Stimulated activated CD8-positive, alpha-beta memory T cell treated with anti-CD3 and anti-CD28 coated beads, Interleukin-7, amount 100 ng/mL, for 24 hours (primary cell): ENCODE results near the gene BBS1.
A peak's percentile ranks its signal among the peaks of the same experiment; 100 is the strongest.
"Not testable (repeated sequence)": the region's sequence is repeated elsewhere in the genome, so short reads cannot be mapped to it uniquely, and the experiment has no call there.

Experiments
- DNase-seq: peaks from one replicate; pipeline ENCODE4 v3.0.0-alpha.2; 2020; ENCODE audit warnings: low read depth

Gene BBS1

GRCh38 chr11:66510271-66510989 is at the start of gene BBS1:
Gene BBS1 (plus strand): TSS chr11:66510635. CDS start chr11:66510660, 25 bp downstream.
- DNase-seq: peak; percentile 71

GRCh38 chr11:66462010-66462409 is 48.4 kb upstream of the BBS1 start:
- DNase-seq: no peak

DNA sequence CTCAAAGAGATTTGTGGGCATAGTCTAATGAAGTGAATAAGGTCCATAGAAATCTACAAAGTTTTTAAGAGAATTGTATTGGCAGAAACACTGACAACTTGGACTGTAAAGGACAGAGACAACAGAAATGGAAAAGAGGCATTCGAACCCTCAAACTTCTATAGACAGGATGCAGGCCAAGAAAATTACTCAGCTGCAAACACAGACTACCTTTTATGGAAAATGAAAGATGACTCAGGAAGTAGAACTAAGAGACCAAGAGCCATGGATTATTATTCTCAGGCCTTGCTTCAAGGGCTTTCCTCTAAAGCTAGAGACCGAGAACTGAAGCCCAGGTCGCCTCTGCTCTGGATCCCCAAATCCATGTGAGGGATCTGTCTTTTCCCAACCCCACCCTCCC is 47.5 kb upstream of the BBS1 start:
- no peak for DNase-seq

GRCh38 chr11:66464116-66464515 is 46.3 kb upstream of the BBS1 start:
- not testable (repeated sequence) for DNase-seq

DNA sequence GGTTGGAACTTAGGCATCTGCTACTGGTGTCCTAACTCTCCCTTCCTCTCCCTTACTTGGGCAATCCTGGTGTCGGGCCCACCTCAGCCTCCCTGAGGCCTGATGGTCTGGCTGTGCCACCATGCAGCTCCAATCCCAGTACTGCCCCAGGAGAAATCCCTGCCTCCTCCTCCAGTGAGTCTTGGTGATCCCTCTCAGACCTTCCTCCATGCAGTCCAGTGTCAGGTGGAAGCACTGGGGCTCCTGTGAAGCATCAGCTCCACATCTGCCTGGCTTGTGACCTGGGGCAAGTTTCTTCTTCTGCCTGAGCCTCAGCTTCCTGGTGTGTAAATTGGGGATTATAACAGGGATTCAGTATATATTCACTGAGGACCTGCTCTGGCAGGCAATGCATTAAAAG is 45.5 kb upstream of the BBS1 start:
- no peak for DNase-seq

- no peak for DNase-seq
Observed at GRCh38 chr11:66465373-66466224, 44.8 kb upstream of the BBS1 start.

- DNase-seq: peak; percentile 91
Observed at GRCh38 chr11:66466225-66467033, 44.0 kb upstream of the BBS1 start, which contains the start of gene PELI3. Gene PELI3 (plus strand): TSS chr11:66466905. CDS start chr11:66468129, 1,224 bp downstream.

DNA sequence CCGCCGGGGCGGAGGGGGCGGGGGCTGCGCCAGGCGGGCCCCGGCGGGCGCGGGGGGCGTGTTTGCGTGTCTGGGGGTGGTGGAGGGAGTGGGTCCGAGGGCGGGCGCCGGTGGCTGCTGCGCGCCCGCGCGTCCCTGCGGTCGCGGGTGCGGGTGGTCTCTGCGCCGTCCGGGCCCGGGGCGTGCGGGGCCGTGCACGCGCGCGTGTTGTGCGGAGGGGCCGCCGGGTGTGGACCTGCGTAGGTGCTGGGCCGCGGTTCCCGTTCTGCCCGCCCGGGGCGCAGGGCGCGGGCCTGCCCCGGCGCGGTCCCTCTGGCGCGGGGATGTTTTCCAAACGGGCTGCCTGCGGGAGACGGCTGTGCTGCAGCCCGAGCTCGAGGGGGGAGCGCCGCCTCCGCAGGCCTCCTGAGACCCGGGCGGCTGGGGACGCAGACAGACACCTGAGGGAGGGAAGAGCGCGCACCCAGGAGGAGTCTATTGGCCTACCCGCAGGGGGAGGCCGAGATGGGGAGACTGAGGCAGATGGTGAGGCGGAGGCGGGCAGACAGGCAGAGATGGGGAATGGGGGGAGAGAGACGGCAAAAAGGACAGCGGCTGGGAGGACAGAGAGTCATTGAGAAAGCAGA is 43.3 kb upstream of the BBS1 start:
- no peak for DNase-seq

DNA sequence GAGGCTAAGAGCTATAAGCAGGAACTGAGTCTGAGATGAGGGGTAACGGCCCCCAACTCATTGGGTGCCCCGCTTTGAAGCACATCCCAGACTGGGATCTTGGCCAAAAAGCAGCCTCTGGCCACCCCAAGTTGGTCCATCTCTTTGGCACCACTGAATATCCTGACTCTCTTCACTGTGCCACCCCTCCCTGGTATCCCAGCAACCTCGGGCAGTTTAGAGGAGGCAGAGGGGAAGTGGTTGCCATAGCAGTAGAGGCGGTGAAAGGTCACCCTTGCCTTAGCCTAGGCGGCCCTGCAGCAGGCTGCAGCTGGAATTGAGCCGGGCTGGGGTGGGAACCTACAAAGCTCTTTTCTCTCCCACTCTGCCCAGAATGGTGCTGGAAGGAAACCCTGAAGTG is 42.7 kb upstream of the BBS1 start:
- DNase-seq: no peak

DNA sequence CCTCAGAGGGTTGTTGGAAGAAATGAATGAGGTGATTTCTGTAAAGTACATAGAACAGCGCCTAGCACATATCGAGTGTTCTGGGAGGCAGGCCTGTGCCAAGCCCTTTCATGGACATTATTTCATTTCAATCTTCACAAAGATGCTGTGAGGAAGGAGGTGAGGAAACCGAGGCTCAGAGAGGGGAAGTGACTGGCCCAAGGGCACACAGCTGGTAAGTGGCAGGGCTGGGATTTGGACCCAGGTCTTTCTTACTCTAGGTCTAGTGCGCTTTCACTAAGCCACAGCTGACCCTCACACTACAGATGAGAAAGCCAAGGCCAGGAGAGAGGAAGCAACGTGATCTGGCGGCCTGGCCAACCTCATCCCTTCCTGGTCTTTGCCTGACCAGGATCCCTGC is 41.7 kb upstream of the BBS1 start:
- no peak for DNase-seq

DNA sequence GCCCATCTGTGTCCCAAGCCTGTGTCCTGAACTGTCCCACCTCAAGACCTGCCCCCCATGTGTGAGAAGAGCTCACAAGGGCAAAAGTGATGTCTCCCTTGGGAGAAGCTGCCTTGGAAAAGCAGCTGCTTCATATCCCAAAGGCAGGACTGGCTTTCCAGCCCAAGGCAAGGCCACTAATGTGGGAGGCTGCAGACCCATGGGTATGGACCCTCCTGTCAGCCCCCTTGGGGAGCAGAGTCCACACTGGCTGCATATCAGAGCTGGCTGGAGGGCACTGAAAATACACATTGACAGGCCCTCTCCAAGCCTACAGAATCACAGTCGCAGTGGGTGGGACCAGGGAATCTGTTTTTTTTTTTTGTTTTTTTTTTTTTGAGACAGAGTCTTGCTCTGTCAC is 41.0 kb upstream of the BBS1 start:
- DNase-seq: no peak

DNA sequence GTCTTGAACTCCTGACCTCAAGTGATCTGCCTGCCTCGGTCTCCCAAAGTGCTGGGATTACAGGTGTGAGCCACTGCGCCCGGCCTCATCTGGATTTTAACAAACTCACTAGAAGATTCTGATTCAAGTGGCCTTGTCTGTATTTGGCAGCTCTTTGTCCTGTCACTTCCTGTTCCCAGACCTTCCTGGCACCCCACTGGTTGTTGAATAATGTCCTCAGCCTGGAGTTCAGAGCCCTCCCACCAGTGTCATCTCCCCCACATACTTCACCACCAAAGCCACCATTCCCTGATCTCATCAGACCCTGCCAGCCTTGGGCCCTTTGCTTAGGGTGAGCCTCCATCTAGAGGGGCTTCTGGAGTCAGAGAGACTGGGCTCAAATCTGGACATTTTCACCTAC is 40.4 kb upstream of the BBS1 start:
- DNase-seq: no peak

GRCh38 chr11:66471142-66471541 is 39.3 kb upstream of the BBS1 start:
- no peak for DNase-seq

DNA sequence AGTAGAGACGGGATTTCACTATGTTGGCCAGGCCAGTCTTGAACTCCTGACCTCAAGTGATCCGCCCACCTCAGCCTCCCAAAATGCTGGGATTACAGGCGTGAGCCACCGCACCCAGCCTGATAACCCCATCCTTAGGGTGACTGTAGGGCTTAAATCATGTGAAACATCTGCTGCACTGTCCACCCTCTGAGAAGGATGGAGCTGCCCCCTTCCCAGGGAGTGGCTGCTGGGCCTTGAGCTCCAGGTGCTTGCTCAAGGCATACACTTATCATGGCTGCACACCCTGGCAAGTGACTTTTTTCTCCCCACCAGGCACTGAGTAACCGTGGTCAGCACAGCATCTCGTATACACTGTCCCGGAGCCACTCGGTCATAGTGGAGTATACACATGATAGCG is 38.4 kb upstream of the BBS1 start:
- no peak for DNase-seq

- DNase-seq: no peak
Observed at GRCh38 chr11:66473167-66473566, 37.3 kb upstream of the BBS1 start.

- no peak for DNase-seq
Observed at GRCh38 chr11:66473608-66474515, 36.6 kb upstream of the BBS1 start.

- no peak for DNase-seq
Observed at GRCh38 chr11:66475349-66476172, 34.9 kb upstream of the BBS1 start.

GRCh38 chr11:66476173-66476840 is 34.1 kb upstream of the BBS1 start:
- no peak for DNase-seq

GRCh38 chr11:66476841-66477251 is 33.6 kb upstream of the BBS1 start:
- no peak for DNase-seq
